HCT116 (cell line): ENCODE data around the gene HHIPL1. TPM values are rescaled to one million over a fixed set of nuclear protein-coding genes. Genes with fewer than 3 reads are reported as not detected.

Experiments used
- ATAC-seq: fragments of 200-7000 bp; cut with Tn5 transposase; 2 replicates; pipeline ENCODE4 v1.9.1; 2020; ENCODE audit warnings: mild to moderate bottlenecking, moderate library complexity
- BruUV-seq: library from RNA; stranded (reverse); fragments of 400-500 nt; replicated peaks from 2 replicates; lab custom pipeline; 2021; lab: Mats Ljungman, UMichigan
- CTCF ChIA-PET: fragments of 300-600 bp; sonication (Branson Sonifier 250); formaldehyde crosslinking; loops from one replicate; lab custom pipeline; 2021; ENCODE audit warnings: antibody characterized with exemption; lab: Charles Lee
- POLR2A ChIA-PET: fragments of 300-600, 350-600 bp; sonication (Branson Sonifier 250); formaldehyde crosslinking; loops from one replicate; lab custom pipeline; 2021; ENCODE audit warnings: antibody characterized with exemption; lab: Charles Lee
- RAD21 ChIA-PET, 2 experiments: fragments of 300-600 bp; sonication (Branson Sonifier 250); formaldehyde crosslinking; loops; one replicate each; lab custom pipeline; 2023; ENCODE audit warnings: low total read pairs in 2 of 2; ENCODE audit not compliant: uncharacterized antibody in 2 of 2, unreplicated experiment in 2 of 2, low non-redundant PET in 1 of 2; lab: Charles Lee
- DNase-seq: peaks from one replicate; pipeline ENCODE4 v3.0.0-alpha.2; 2010; ENCODE audit warnings: low read depth, low spot score
- H2AFZ ChIP-seq: fragments of 200-600 bp; shearing (Covaris generic), sonication (generic); 2 replicates; pipeline ENCODE4 v1.6.1; 2017; ENCODE audit warnings: low read depth, mixed run types, mixed read lengths, antibody characterized with exemption, low read length; ENCODE audit not compliant: poor library complexity, severe bottlenecking
- H3K27ac ChIP-seq: 2 replicates; pipeline ENCODE4 v1.5.1; 2012; ENCODE audit warnings: low read depth, low read length
- H3K27me3 ChIP-seq: fragments of 200-600 bp; sonication (generic); 2 replicates; pipeline ENCODE4 v1.6.1; 2016; ENCODE audit warnings: mixed run types, low read length, mixed read lengths; ENCODE audit not compliant: insufficient read depth
- H3K36me3 ChIP-seq, 2 experiments: fragments of 200-500 bp in 1 of 2; fragments of 200-600 bp in 1 of 2; sonication (Bioruptor generic) in 1 of 2; sonication (generic) in 1 of 2; 2 replicates each; pipeline versions ENCODE4 v1.5.1 to v1.6.1; 2014 to 2016; ENCODE audit warnings: low read length in 2 of 2, inconsistent platforms in 1 of 2, mixed read lengths in 1 of 2, mixed run types in 1 of 2; ENCODE audit not compliant: insufficient read depth in 2 of 2, control insufficient read depth in 1 of 2
- H3K4me1 ChIP-seq, 2 experiments: fragments of 200-600 bp in 1 of 2; sonication (generic) in 1 of 2; 2 replicates each; pipeline versions ENCODE4 v1.5.1 to v1.6.1; 2012 to 2017; ENCODE audit warnings: low read length in 2 of 2, inconsistent platforms in 1 of 2, mild to moderate bottlenecking in 1 of 2, mixed read lengths in 1 of 2, mixed run types in 1 of 2, moderate library complexity in 1 of 2; ENCODE audit not compliant: insufficient read depth in 2 of 2, control insufficient read depth in 1 of 2
- H3K4me2 ChIP-seq: fragments of 200-600 bp; sonication (generic); 2 replicates; pipeline ENCODE4 v1.6.1; 2017; ENCODE audit warnings: mixed run types, low read length, mixed read lengths
- H3K4me3 ChIP-seq, 2 experiments: fragments of 200-600 bp in 1 of 2; sonication (generic) in 1 of 2; replicated peaks in 1 of 2; 2 replicates each; pipeline ENCODE4 v1.5.1; 2011 to 2016; ENCODE audit warnings: low read length in 2 of 2, control low read depth in 1 of 2, low read depth in 1 of 2, mild to moderate bottlenecking in 1 of 2, mixed read lengths in 1 of 2, mixed run types in 1 of 2
- H3K79me2 ChIP-seq: fragments of 200-600 bp; sonication (generic); 2 replicates; pipeline ENCODE4 v1.6.1; 2017; ENCODE audit warnings: mild to moderate bottlenecking, mixed run types, low read length, moderate library complexity, mixed read lengths; ENCODE audit not compliant: insufficient read depth
- H3K9ac ChIP-seq: fragments of 200-600 bp; sonication (generic); 2 replicates; pipeline ENCODE4 v1.6.1; 2016; ENCODE audit warnings: low read length, mixed read lengths
- H3K9me2 ChIP-seq: fragments of 200-600 bp; sonication (generic), shearing (Covaris generic); 2 replicates; pipeline ENCODE4 v1.6.1; 2017; ENCODE audit warnings: mixed run types, mild to moderate bottlenecking, moderate library complexity; ENCODE audit not compliant: insufficient read depth
- H3K9me3 ChIP-seq, 2 experiments: fragments of 200-500 bp in 1 of 2; fragments of 200-600 bp in 1 of 2; sonication (Bioruptor generic) in 1 of 2; sonication (generic) in 1 of 2; 2 replicates each; pipeline ENCODE4 v1.6.1; 2014 to 2017; ENCODE audit warnings: low read length in 2 of 2, mixed read lengths in 2 of 2, inconsistent platforms in 1 of 2, low read depth in 1 of 2, mild to moderate bottlenecking in 1 of 2, mixed run types in 1 of 2, moderate library complexity in 1 of 2; ENCODE audit not compliant: control insufficient read depth in 1 of 2, insufficient read depth in 1 of 2
- H4K20me1 ChIP-seq: fragments of 200-600 bp; sonication (generic), shearing (Covaris generic); 2 replicates; pipeline ENCODE4 v1.6.1; 2017; ENCODE audit warnings: mixed run types, mild to moderate bottlenecking, moderate library complexity; ENCODE audit not compliant: insufficient read depth
- ATF3 ChIP-seq: IDR thresholded peaks from 2 replicates; pipeline ENCODE4 v1.6.1; 2012
- CTCF ChIP-seq, 3 experiments: fragments of 200-600 bp in 1 of 3; sonication (generic) in 1 of 3; IDR thresholded peaks in 2 of 3; conservative IDR thresholded peaks in 1 of 3; 2 replicates each; pipeline ENCODE4 v1.5.1; 2012 to 2017; ENCODE audit warnings: low read depth in 2 of 3, low read length in 2 of 3, antibody characterized with exemption in 1 of 3, borderline replicate concordance in 1 of 3, control low read depth in 1 of 3, mild to moderate bottlenecking in 1 of 3, mixed read lengths in 1 of 3, mixed run types in 1 of 3, moderate library complexity in 1 of 3; ENCODE audit not compliant: insufficient read depth in 1 of 3
- EGR1 ChIP-seq: IDR thresholded peaks from 2 replicates; pipeline ENCODE4 v1.6.1; 2012; ENCODE audit warnings: low read depth
- EZH2phosphoT487 ChIP-seq: fragments of 200-600 bp; IDR thresholded peaks from 2 replicates; pipeline ENCODE4 v1.6.1; 2018; ENCODE audit warnings: antibody characterized with exemption, borderline replicate concordance
- JUND ChIP-seq: IDR thresholded peaks from 2 replicates; pipeline ENCODE4 v1.6.1; 2012
- POLR2A ChIP-seq: IDR thresholded peaks from 2 replicates; pipeline ENCODE4 v1.7.0; 2011; ENCODE audit warnings: borderline replicate concordance; ENCODE audit not compliant: insufficient read depth, insufficient read length; ENCODE audit errors: extremely low read depth
- RAD21 ChIP-seq: IDR thresholded peaks from 2 replicates; pipeline ENCODE4 v1.6.1; 2012; ENCODE audit warnings: low read depth, mild to moderate bottlenecking
- SIN3A ChIP-seq: IDR thresholded peaks from 2 replicates; pipeline ENCODE4 v1.6.1; 2012; ENCODE audit warnings: low read depth
- SP1 ChIP-seq: IDR thresholded peaks from 2 replicates; pipeline ENCODE4 v1.6.1; 2012; ENCODE audit warnings: low read depth
- SRF ChIP-seq: IDR thresholded peaks from 2 replicates; pipeline ENCODE4 v1.6.1; 2012; ENCODE audit warnings: low read depth
- TCF7L2 ChIP-seq: IDR thresholded peaks from 2 replicates; pipeline ENCODE4 v1.7.0; 2011; ENCODE audit warnings: borderline replicate concordance, inconsistent platforms; ENCODE audit not compliant: insufficient read depth, insufficient read length; ENCODE audit errors: extremely low read depth
- ZBTB33 ChIP-seq: IDR thresholded peaks from 2 replicates; pipeline ENCODE4 v1.6.1; 2011; ENCODE audit warnings: mild to moderate bottlenecking, low read length, moderate library complexity; ENCODE audit not compliant: insufficient replicate concordance; ENCODE audit errors: extremely low read depth
- ZFX ChIP-seq: fragments of 450-650 bp; IDR thresholded peaks from 2 replicates; pipeline ENCODE4 v1.6.1; 2017
- intact Hi-C: fragments of 100-400 bp; cut with micrococcal nuclease; formaldehyde crosslinking; loops from 2 replicates; pipeline ENCODE4 v1.10.0; 2022
- total RNA-seq: library from RNA; stranded (reverse); gene quantifications from one replicate; pipeline ENCODE4 v1.2.1, GENCODE V29; 2021; ENCODE audit not compliant: unreplicated experiment

Gene HHIPL1
- total RNA-seq, 1 experiment from 2014 or later, result not detected

- Histone ChIP-seq H3K4me1 (no peaks in the 10 kb centered on the region), H3K36me3 (no peaks in the 10 kb centered on the region), H3K9me3 (no peaks in the 10 kb centered on the region), H2AFZ (no peak overlapping the region), H3K9me2 (no peaks in the 10 kb centered on the region), H3K79me2 (no peaks in the 10 kb centered on the region), H3K4me2 (no peak overlapping the region), H3K4me3 (no peak overlapping the region), H3K27me3 (no peaks in the 10 kb centered on the region), H4K20me1 (no peaks in the 10 kb centered on the region), H3K27ac (no peak overlapping the region), H3K9ac (no peak overlapping the region)
- RAD21 ChIA-PET, result no interaction called here
- CTCF ChIA-PET, result no interaction called here
- ATAC-seq, result no peak
- TF ChIP-seq JUND (no peak), EZH2phosphoT487 (no peak), TCF7L2 (no peak), ATF3 (no peak), RAD21 (no peak), SRF (no peak), CTCF (IDR thresholded peaks at IDR 0.05 in 2 of 3, conservative IDR thresholded peaks at IDR 0.05 in 1 of 3; ENCODE audit: borderline replicate concordance in 1 of 3, insufficient read depth in 1 of 3, low read depth in 2 of 3, low read length in 2 of 3) (no peak), SP1 (no peak), ZFX (no peak), SIN3A (no peak), POLR2A (no peak), EGR1 (no peak), ZBTB33 (no peak)
- intact Hi-C loops, result no loop called here
- POLR2A ChIA-PET, result no interaction called here
- no peak for DNase-seq
- BruUV-seq, result no TSS peak
These were observed 2.5 kb downstream of the HHIPL1 start for GRCh38 chr14:99647411-99647810.
